Superior temporal gyrus (tissue), 1 donor: Measurements from ENCODE around the gene EXOC3L4.
A peak's percentile ranks its signal among the peaks of the same experiment; 100 is the strongest.
"Not testable (repeated sequence)": the region's sequence is repeated elsewhere in the genome, so short reads cannot be mapped to it uniquely, and the experiment has no call there.

ENCODE experiments used
- DNase-seq: peaks from one replicate; pipeline ENCODE4 v3.0.0-alpha.2; 2016; ENCODE audit errors: extremely low spot score

The EXOC3L4 gene

DNA sequence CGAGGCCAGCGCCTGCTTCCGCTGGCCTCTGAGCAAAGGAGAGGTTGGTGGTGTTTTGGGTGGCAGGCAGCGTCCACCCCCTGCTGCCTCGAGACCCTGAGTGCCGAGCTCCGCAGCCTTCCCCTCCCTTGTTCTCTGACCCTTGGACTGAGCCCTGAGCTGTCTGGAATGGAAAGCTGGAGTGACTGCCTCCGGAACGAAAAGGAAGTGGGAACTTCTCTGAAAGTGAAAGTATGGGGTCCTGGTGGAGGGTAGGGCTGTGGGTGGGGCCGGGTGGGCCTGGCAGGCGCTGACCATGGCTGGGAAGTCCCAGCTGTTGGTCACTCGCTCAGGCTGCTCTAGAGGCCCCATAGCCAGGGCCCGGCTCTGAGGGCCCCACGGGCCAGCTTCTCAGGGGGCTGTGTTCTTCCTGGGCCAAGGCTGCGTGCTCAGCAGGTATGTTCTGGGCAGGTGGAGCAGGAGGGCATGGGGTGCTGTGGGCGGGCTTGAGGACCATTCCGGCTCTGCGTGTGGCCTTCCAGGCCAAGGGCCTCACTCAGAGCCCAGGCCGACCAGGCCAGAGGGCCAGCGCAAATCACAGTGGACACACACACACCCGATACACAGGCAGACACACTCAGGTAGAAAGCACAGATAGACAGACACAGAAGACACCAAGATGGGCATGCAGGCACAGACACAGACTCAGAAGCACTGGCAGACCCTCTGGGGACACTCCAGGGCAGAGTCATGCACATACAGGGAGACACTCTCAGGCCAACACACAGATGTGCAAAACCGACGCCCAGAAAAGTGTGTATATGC, at the start of gene EXOC3L4:
EXOC3L4 (plus strand) TSS at position 320 of the 804 bp plus-strand sequence. CDS start 5,495 bp downstream, outside the sequence.
- no peak for DNase-seq

DNA sequence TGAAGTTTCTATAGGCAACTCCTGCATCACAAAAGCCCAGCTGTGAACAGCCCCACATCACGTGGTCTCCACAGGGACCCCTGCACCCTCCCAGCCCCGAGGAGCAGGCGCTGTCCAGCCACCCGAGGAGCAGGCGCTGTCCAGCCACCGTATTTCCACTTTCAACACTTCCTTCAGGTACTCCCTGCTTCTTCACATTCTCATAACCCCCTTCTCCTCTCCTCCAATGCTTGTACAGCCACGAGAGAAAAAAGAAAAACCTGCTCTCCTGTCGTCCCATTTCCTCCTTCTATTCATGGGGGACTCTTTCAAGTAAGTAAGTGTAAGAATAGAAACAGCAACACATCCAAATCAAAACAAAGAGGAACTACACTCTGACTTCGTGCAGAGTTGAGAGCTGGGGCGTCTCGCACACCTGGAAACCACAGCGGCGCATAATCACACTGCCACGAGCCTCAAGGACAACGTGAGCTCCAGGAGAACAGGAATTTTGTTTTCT, 49.1 kb upstream of the EXOC3L4 start:
- DNase-seq: no peak

DNA sequence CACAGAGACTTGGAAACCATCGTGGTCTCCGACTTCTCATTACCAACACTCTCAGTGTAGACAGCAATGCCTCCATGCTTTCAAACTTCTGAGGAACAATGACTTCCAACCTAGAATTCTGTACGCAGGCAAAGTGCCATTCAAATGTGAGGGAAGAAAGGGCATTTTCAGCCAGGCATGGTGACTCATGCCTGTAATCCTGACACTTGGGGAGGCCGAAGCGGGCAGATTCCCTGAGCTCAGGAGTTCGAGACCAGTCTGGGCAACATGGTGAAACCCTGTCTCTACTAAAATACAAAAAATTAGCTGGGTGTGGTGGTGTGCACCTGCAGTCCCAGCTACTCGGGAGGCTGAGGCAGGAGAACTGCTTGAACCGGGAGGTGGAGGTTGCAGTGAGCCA, 47.1 kb upstream of the EXOC3L4 start:
- not testable (repeated sequence) for DNase-seq

DNA sequence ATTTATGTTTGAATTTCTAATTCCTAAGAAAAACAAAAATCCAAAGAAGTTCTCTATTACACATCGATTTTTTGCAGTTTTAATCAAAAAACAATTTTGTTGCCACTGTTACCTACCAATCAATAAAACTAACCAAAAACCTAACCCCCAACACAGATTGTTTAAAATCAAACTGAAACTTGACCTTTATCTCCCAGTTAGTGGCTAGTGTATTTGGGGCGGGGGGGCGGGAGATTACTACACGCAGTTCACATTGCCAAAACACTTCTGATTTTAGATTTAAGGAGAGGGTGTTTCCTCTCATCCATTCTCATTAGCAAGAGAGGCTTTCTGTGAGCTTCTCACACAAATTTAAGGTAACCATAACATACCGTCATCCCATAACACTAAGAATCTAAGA, 43.6 kb upstream of the EXOC3L4 start:
- DNase-seq: no peak

DNA sequence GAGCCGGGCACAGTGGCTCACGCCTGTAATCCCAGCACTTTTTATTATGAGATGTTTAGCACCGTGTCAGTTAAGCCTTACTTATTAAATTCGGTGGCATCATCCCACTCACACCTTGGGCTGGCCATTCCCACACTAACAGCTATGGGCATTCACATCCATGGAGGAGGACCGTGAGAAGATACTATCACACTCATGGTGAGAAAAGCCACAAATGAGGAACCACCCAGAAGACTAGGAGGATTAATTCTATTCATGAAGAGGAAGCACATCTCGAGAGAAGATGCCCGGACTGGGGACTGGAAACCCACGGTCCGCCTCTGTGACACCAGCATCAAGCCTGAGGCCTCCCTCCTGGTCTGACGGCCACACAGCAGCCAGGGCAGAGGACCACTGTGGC, 42.1 kb upstream of the EXOC3L4 start:
- no peak for DNase-seq

DNA sequence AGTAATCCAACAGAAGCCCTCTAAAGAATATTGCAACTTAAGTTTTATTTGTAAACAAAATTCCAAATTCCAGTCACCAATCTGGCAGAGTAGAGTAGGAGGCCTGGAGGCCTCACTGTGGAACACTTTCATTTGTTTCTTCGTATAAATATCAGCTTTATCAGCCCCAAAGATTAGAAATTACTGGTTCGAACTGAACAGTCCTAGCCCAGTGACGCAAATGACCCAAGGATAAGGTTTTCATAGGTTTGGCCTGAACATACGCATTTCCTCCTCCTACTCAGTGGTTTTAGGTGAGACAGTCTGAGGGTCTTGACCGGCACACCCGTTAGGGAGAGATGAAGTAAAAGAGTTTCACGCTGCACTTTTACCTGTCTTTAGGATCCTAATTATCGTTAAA, 38.8 kb upstream of the EXOC3L4 start:
- DNase-seq: no peak

DNA sequence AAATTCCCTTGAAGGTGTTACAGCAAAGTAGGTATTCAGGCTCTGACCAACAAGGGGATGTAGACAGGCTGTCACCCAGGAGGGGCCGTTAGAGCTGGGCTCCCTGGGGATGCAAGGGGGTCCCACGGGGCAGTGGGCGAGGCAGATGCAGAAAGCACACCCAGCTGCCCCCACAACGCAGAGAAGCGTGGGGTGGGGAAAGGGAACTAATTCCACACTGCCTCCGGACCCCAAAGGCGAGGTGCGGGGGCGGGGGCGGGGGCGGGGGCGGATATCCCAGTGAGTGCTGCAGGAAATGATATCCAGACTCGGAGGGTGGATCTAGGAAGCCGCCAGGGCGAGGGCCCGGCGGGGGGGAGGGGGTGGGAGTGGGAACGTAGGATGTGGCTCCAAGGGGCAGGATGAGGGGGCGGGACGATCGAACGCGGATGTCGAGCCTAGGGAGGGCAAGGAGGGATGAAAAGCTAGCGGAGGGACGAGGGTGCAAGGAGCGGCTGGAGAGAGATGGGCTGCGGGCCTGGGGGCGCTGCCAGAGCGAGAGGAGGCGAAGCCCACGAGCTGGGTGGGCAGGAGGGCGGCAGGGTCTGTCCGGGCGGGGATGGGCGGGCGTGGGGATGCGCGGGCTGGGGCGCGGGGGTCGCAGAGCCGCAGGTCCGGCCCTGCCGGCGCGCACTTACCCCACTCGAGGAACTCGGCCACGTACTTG, 38.0 kb upstream of the EXOC3L4 start:
- DNase-seq: no peak

DNA sequence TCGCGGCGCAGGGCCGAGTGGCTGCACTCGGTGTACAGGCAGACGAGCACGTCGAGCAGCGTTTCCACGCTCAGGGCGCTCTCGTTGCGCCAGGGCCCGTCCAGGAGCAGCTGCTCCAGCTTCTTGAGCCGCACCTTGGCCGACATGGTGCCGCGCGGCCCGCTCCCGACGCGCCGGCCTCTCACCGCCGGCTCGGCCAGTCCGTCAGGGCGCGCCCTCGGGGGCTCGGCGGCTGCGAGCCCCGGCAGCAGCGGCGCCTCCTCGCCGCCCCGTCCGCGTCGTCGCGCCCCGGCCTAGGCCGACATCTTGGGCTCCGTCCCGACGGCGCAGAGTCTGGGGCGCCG, 37.5 kb upstream of the EXOC3L4 start:
- no peak for DNase-seq

DNA sequence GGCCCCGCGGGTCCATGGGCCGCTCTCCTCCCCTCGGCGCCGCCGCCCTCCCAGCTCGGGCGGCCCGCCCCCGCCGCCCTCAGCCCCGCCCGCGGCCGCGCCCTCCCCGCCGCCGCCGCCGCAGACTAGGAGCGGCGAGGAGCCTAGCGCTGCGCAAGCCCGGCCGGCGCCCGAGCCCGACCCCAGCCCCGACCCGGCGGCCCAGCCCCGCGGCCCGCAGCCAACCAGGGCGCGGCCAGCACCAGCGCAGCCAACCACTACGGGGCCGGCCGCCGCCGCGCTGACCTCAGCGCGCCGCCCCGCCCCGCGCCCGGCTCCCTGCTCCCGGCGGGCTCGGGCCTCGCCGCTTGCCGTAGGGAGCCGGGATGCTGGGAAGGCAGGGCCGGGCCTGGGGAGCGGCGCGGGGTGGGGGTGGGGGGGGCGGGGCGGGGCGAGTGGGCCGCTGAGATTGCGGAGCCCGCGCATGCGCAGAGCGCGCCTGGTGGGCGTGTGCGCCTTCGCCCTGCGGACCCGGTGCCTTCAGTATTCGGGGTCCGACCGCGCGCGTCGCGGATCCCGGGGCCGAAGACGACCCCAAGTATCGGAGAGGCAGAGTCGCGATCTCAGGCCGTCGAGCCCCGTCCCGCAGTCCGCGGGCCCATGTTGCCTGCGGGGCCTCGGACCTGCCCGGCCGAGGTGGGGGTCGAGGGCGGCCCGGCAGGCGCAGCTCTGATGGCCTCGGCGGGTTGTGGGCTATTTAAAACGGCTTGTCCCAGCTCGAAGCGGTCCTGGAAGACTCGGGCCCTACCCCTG, 37.0 kb upstream of the EXOC3L4 start, which contains the start of gene CDC42BPB:
CDC42BPB (minus strand) TSS at position 178 of the 792 bp plus-strand sequence. CDS start 376 bp downstream, outside the sequence.
- DNase-seq: peak; percentile 86

DNA sequence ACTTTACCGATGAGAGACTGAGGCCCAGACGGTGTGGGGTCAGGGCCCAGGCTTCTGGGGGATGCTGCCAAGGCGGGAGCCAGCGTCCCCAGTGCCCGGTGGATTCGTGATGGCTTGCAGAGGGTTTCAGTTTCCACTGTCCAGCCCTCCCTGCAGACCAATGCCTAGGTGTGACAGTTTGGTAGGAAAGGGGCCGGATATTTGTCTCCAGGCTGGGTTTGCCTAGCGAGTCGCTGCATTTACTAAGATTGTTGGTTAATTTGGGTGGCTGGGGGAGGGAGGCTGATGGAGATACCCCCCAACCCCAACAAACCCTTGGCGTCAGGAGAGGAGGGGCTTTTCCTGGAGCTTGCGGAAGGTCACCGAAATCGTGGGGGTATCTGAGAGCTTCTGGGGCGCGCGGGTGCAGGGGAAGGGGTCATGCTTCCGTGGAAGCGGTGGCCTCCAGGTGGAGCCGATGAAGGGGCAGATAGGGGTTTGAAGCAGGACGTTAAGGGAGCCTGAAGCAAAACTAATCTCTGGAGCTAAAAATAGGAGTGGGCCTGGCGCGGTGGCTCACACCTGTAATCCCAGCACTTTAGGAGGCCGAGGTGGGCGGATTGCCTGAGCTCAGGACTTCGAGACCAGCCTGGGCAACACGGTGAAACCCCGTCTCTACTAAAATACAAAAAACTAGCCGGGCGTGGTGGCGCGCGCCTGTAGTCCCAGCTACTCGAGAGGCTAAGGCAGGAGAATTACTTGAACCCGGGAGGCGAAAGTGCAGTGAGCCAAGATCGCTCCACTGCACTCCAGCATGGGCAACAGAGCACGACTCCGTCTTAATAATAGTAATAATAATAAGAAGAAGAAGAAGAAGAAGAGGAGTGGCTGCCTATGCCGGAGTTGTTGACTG, 36.1 kb upstream of the EXOC3L4 start:
- DNase-seq: no peak

DNA sequence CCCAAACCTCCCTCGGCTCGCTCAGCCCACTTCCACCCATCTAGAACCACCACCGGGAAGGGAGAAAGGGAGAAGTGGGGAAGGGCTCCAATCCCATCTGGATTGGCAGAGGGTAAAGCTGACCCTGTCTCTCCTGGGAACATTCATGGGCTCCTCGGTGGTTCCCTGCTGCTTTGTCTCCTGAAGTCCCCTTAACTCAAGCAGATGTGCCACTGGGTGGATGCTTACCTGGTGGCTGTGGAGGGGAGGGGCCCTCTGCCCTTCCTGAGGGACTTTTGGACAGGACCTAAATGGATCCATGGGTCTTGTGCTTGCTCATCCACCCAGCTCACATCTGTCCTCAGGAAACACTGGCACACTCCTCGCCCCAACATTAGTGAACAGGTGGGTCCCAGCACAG, 35.0 kb upstream of the EXOC3L4 start:
- DNase-seq: no peak

DNA sequence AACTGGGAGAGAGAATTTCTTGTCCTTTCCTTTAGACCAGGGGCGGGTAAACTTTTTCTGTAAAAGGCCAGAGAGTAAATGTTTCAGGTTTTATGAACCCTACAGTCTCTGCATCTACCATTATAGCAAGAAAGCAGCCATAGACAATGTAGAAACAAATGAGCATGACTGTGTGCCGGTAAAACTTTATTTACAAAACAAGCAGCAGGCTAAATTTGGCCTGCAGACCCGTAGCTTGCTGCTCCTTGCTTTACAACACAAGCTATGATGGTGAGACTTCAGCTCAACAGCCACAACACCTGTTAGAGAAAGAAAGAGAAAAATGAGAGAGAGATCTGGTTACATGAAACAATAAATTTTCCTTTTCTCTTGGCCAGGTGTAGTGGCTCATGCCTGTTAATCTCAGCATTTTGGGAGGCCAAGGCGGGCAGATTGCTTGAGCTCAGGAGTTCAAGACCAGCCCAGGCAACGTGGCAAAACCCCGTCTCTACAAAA, 33.0 kb upstream of the EXOC3L4 start:
- no peak for DNase-seq

DNA sequence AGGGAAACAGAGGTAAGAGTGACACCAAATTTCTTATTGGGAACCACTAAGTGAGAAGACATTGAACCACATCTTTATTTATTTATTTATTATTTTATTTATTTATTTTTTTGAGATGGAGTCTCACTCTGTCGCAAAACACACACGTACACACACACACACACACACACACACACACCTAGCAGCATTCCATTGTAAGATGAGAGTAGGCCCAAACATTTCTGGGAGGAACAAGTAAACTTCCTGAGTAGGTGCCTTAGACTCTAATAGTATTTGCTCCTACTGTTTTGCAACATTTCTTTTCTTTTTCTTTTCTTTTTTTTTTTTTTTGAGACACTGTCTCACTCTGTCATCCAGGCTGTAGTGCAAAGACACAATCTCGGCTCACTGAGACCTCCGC, 30.1 kb upstream of the EXOC3L4 start:
- no peak for DNase-seq

DNA sequence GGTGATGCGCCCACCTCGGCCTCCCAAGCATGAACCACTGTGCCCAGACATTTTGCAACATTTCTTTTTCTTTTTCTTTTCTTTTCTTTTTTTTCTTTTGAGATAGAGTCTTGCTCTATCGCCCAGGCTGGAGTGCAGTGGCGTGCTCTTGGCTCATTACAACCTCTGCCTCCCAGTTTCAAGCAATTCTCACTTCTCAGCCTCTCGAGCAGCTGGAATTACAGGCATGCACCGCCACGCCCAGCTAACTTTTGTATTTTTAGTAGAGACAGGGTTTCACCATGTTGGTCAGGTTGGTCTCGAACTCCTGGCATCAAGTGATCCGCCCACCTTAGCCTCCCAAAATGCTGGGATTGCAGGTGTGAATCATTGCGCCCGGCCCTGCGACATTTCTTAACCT, 29.5 kb upstream of the EXOC3L4 start:
- no peak for DNase-seq

DNA sequence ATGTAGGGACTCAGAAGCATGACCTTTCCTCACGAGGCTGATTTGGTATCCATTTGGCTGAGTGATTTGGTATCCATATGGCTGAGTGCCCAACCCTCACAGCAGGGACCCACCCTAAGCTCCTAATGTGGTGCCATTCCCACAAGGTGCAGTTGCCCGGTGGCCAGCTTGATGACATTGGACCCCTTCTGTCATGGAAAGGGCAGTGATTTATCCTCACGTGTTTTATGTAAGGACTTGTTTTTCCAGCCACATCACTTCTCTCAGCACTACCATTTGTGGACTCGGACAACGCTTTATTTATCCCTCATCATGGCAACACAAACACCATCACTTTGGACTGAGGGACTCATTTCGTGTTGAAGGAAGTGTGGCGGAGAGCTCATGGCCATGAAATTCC, 28.7 kb upstream of the EXOC3L4 start:
- no peak for DNase-seq

DNA sequence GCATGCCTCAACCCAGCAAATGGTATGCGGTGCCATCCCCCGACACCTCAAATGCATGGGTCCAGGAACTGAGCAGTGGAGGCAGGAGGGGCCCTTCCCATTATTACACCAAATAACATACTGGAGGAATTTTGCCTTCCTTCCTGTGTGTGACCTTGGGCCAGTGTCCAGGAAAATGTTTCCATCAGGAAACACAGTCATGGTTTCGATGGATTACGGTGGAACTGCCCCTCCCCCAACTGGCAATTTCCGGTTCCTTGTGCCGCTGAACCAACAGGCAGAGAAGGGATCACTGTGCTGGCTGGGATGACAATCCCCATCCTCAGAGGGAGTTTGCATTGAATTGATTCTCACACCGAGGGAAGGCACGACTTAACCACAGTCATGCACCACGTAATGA, 28.1 kb upstream of the EXOC3L4 start:
- DNase-seq: no peak

DNA sequence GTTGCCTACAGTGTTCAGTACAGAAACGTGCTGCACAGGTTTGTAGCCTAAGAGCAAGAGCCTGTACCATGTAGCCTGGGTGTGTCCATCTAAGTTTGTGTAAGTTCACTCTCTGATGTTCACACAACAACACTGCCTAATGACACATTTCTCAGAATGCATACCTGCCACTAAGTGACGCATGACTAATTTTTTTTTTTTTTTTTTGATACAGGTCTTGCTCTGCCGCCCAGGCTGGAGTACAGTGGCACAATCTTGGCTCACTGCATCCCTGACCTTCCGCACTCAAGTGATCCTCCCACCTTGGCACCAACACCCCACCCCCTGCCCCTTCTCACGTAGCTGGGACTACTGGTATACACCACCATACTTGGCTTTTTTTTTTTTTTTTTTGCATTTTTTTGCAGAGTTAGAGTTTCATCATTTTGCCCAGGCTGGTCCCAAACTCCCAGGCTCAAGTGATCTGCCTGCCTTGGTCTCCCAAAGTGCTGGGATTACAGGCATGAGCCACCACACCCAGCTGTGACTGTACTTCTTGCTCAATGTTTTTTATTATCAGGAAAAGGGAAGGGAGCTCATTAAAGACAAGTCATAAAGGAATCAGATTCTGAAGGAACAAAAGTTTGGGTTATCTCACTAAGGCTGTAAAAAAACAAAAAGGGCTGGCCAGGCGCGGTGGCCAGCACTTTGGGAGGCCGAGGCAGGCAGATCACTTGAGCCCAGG, 27.1 kb upstream of the EXOC3L4 start:
- DNase-seq: no peak

DNA sequence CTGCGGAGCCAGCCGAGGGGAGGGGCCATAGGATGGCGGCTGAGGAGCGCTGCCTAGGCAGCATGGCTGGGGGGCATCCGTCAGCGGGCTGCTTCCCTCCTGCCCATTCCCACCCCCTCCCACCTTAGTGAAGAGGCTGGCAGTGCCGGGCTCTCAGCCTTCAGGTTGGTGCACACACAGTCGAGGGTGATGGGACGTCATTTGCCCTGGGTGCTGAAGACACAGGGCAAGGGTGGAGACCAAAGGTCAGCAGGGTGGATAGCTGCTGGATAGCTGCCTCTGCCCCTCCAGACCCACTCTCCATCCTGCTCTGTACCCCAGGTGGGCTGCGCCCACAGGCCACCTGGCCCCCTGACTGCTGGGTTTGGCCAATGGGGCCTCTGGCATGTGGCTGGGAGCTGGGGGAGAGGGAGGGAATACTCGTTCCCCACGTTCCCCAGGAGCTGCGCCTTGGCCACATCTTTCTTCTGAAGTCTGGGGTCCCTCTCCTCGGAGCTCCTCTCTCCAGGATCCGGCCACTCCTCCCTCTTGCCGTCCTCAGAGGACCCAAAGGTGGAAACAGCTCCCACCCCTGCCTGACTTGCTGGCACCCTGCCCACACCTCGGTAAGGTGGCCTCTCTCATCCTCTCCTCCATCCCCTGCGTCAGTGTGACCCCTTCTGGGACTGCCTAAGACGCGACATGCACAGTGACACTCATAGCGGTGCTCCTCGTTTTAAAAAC, 26.0 kb upstream of the EXOC3L4 start:
- DNase-seq: no peak

DNA sequence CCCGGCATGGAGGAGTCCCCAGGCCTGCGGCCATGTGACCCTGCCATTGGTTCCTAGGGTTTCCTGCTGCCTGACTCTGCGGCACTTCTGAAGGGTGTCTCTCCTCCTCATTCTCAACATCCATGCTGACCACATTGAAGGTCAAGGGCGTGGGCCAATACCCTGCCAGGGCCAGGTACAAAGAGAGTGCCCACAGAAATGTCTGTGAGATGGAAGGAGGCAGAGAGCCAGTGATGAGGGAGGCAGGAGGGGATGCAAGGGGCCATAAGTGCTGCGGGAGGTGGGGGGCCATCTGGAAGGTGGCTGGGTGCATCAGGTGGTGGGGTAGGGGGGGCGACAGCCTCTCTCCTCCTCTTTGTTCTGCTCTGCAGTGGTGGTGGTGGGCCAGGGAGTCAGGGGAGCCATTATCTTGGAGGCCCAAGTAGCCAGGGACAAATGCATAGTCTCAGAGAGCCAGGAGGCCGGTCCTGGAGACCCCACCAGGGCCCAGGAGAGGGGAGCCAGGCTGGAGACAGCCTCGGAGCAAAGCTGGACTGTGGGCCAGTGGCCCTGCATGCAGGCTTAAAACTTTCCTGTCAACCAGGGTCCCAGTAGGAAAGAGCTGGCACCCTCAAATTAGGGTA, 24.2 kb upstream of the EXOC3L4 start:
- DNase-seq: no peak
